ENCODE results near the gene NCR2.

DNA sequence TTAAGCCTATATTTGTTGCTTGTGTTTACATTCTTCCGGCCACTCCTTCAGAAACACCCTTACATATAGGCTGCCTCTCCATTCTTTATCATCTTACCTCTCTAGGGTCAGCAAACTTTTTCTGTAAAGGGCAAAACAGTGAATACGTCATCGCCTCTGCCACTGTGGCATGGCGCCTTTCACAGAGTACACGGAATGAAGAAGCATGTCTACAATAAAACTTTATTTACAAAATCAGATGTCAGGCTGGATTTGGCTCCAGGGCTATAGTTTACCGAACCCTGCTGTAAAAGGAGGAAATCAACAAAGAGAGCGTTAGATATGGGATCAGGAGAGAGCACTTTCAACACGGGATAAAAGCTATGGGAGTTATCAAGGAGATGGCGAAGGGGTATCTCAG lies 9.3 kb upstream of the NCR2 start:
- TF ChIP-seq, protein P1, sequence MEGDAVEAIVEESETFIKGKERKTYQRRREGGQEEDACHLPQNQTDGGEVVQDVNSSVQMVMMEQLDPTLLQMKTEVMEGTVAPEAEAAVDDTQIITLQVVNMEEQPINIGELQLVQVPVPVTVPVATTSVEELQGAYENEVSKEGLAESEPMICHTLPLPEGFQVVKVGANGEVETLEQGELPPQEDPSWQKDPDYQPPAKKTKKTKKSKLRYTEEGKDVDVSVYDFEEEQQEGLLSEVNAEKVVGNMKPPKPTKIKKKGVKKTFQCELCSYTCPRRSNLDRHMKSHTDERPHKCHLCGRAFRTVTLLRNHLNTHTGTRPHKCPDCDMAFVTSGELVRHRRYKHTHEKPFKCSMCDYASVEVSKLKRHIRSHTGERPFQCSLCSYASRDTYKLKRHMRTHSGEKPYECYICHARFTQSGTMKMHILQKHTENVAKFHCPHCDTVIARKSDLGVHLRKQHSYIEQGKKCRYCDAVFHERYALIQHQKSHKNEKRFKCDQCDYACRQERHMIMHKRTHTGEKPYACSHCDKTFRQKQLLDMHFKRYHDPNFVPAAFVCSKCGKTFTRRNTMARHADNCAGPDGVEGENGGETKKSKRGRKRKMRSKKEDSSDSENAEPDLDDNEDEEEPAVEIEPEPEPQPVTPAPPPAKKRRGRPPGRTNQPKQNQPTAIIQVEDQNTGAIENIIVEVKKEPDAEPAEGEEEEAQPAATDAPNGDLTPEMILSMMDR (IDR thresholded peaks at IDR 0.05): no peak
- no peak for TF ChIP-seq POLR2A (IDR thresholded peaks at IDR 0.05)
- TF ChIP-seq EP300 (IDR thresholded peaks at IDR 0.05): no peak

All from stomach (tissue), 4 donors.